Measurements from ENCODE around the gene RAD51B.

RAD51B gene

DNA sequence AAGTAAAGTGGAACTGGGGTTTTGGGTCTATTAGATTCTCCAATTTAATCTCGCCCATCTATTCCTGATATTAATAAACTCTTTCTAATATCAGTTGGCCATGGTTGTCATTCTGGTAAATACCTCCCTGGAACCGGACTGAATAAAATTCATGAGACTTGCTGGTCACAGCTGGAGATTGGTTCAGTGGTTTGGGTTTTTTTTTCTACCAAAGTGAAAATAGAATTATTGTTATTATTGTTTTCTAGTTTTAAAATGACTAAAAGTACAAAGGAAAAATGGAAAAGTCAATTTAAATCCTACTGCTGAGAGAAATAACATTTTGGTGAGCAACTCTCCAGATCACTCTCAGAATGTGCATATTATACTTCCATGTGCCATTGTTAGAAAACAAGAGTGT, 535.8 kb downstream of the RAD51B start:
- H3K27me3 ChIP-seq (ENCODE audit: insufficient read depth, insufficient read length), result no peaks in the 10 kb centered on the region
- H3K9ac ChIP-seq (ENCODE audit: insufficient read length, low read depth), result no peak overlapping the region
- H3K36me3 ChIP-seq (ENCODE audit: insufficient read depth, insufficient read length, low read length), result no peaks in the 10 kb centered on the region
- H3K4me3 ChIP-seq (ENCODE audit: insufficient read length, low read depth), result no peak overlapping the region
- no peaks in the 10 kb centered on the region for H3K9me3 ChIP-seq (ENCODE audit: insufficient read depth, low read length)
- TF ChIP-seq YY1 (IDR thresholded peaks at IDR 0.05; ENCODE audit: insufficient read depth, insufficient read length) (no peak), ZNF274 (IDR thresholded peaks at IDR 0.05; ENCODE audit: low read depth, low read length) (no peak), SUZ12 (IDR thresholded peaks at IDR 0.05; ENCODE audit: extremely low read depth, insufficient read depth, insufficient read length) (no peak)
- H3K4me1 ChIP-seq (ENCODE audit: insufficient read depth, insufficient read length), result no peaks in the 10 kb centered on the region
- DNase-seq (ENCODE audit: low read depth, low spot score), result no peak

DNA sequence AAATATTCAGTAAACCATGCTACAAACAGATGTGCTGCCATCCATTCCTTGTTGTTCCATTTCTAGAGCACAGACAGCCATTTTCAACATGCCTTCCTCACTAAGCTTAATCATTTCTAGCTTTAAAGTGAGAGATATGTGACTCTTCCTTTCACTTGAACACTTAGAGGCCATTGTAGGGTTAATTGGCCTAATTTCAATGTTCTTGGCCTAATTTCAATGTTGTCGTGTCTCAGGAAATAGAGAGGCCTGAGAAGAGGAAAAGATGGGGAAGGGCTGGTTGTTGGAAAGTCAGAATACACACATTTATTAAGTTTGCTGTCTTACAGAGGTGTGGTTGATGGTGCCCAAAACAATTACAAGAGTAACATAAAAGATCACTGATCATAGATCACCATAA, 538.2 kb downstream of the RAD51B start:
- Histone ChIP-seq H3K9me3 (ENCODE audit: insufficient read depth, low read length) (no peaks in the 10 kb centered on the region), H3K36me3 (ENCODE audit: insufficient read depth, insufficient read length, low read length) (no peaks in the 10 kb centered on the region), H3K4me3 (ENCODE audit: insufficient read length, low read depth) (no peak overlapping the region), H3K4me1 (ENCODE audit: insufficient read depth, insufficient read length) (peaks cover 2% of the 10 kb centered on the region), H3K9ac (ENCODE audit: insufficient read length, low read depth) (no peak overlapping the region), H3K27me3 (ENCODE audit: insufficient read depth, insufficient read length) (no peaks in the 10 kb centered on the region)
- no peak for TF ChIP-seq SUZ12 (IDR thresholded peaks at IDR 0.05; ENCODE audit: extremely low read depth, insufficient read depth, insufficient read length)
- no peak for TF ChIP-seq ZNF274 (IDR thresholded peaks at IDR 0.05; ENCODE audit: low read depth, low read length)
- no peak for TF ChIP-seq YY1 (IDR thresholded peaks at IDR 0.05; ENCODE audit: insufficient read depth, insufficient read length)
- DNase-seq (ENCODE audit: low read depth, low spot score), result no peak

- Histone ChIP-seq H3K9ac (ENCODE audit: insufficient read length, low read depth) (no peak overlapping the region), H3K9me3 (ENCODE audit: insufficient read depth, low read length) (no peaks in the 10 kb centered on the region), H3K27me3 (ENCODE audit: insufficient read depth, insufficient read length) (no peaks in the 10 kb centered on the region), H3K4me3 (ENCODE audit: insufficient read length, low read depth) (no peak overlapping the region), H3K36me3 (ENCODE audit: insufficient read depth, insufficient read length, low read length) (no peaks in the 10 kb centered on the region), H3K4me1 (ENCODE audit: insufficient read depth, insufficient read length) (peaks cover 2% of the 10 kb centered on the region)
- no peak for TF ChIP-seq YY1 (IDR thresholded peaks at IDR 0.05; ENCODE audit: insufficient read depth, insufficient read length)
- no peak for TF ChIP-seq ZNF274 (IDR thresholded peaks at IDR 0.05; ENCODE audit: low read depth, low read length)
- TF ChIP-seq SUZ12 (IDR thresholded peaks at IDR 0.05; ENCODE audit: extremely low read depth, insufficient read depth, insufficient read length), result no peak
- DNase-seq (ENCODE audit: low read depth, low spot score), result no peak
These were observed 538.9 kb downstream of the RAD51B start for GRCh38 chr14:68358500-68358899.

DNA sequence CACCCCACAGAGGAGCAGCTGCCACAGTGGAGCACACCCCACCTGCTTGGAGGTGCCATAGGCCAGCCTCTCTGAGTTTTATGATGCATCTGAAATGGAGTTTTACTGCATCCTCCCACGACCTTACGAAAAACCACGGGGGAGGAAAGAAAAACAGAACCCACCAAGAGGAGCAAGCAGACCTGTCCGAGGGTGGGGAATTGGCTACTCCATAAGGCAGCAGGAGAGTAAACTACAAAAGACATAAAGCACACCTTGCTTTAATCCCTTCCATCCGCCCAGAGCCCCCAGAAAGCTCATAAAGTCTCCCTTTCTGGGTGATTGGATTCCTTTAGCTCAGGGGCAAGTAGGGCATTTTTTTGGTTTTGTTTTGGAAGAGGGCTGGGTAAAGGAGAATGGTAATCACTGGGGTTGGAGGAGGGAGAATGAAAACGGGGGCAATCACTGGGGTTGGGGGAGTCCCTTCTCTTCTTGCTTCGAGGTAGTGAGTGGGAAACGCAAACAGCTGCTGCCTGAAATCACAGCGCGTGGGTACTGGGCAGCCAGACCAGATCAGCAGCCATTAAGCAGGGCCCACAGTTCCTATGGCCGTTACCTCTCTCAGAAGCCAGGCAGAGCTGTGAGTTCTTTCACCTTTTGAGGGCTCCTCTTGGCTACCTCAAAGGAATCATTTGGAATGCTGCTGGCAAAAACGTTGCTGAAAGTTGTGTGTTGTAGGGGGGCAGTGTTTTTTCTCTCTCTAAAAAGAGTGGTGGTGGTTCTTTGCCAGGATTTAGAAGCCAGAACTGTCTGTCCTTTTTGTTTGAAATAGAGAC, 539.6 kb downstream of the RAD51B start:
- Histone ChIP-seq H3K36me3 (ENCODE audit: insufficient read depth, insufficient read length, low read length) (no peaks in the 10 kb centered on the region), H3K4me1 (ENCODE audit: insufficient read depth, insufficient read length) (peaks cover 6% of the 10 kb centered on the region), H3K27me3 (ENCODE audit: insufficient read depth, insufficient read length) (no peaks in the 10 kb centered on the region), H3K9me3 (ENCODE audit: insufficient read depth, low read length) (no peaks in the 10 kb centered on the region), H3K4me3 (ENCODE audit: insufficient read length, low read depth) (no peak overlapping the region), H3K9ac (ENCODE audit: insufficient read length, low read depth) (no peak overlapping the region)
- no peak for DNase-seq (ENCODE audit: low read depth, low spot score)
- TF ChIP-seq ZNF274 (IDR thresholded peaks at IDR 0.05; ENCODE audit: low read depth, low read length) (no peak), YY1 (IDR thresholded peaks at IDR 0.05; ENCODE audit: insufficient read depth, insufficient read length) (no peak), SUZ12 (IDR thresholded peaks at IDR 0.05; ENCODE audit: extremely low read depth, insufficient read depth, insufficient read length) (no peak)

GRCh38 chr14:68359837-68360552, 540.4 kb downstream of the RAD51B start:
- no peaks in the 10 kb centered on the region for H3K36me3 ChIP-seq (ENCODE audit: insufficient read depth, insufficient read length, low read length)
- H3K9ac ChIP-seq (ENCODE audit: insufficient read length, low read depth), result no peak overlapping the region
- DNase-seq (ENCODE audit: low read depth, low spot score), result no peak
- H3K4me3 ChIP-seq (ENCODE audit: insufficient read length, low read depth), result no peak overlapping the region
- no peaks in the 10 kb centered on the region for H3K27me3 ChIP-seq (ENCODE audit: insufficient read depth, insufficient read length)
- H3K4me1 ChIP-seq (ENCODE audit: insufficient read depth, insufficient read length), result peaks cover 9% of the 10 kb centered on the region
- no peaks in the 10 kb centered on the region for H3K9me3 ChIP-seq (ENCODE audit: insufficient read depth, low read length)
- TF ChIP-seq ZNF274 (IDR thresholded peaks at IDR 0.05; ENCODE audit: low read depth, low read length), result no peak
- no peak for TF ChIP-seq YY1 (IDR thresholded peaks at IDR 0.05; ENCODE audit: insufficient read depth, insufficient read length)
- no peak for TF ChIP-seq SUZ12 (IDR thresholded peaks at IDR 0.05; ENCODE audit: extremely low read depth, insufficient read depth, insufficient read length)

DNA sequence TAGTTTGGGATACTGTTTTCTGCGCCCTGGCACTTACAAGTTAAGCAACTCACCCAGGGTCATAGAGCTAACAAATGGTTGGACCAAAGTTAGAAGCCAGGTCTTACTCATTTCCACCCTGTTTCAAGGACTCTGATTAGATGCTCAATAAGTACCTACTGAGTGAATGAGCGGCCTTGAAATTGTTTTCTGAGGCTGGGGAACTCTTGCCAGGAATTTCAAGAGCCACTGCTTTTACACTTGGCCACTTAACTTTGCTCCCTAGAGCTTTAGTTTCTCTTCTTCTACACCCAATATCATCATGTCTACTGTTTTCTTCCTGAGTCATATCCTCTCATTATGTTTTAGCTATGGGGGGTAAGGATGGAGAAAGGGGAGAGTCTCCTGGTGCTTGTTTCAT, 541.7 kb downstream of the RAD51B start:
- no peak overlapping the region for H3K9ac ChIP-seq (ENCODE audit: insufficient read length, low read depth)
- H3K27me3 ChIP-seq (ENCODE audit: insufficient read depth, insufficient read length), result no peaks in the 10 kb centered on the region
- H3K36me3 ChIP-seq (ENCODE audit: insufficient read depth, insufficient read length, low read length), result no peaks in the 10 kb centered on the region
- peaks cover 11% of the 10 kb centered on the region for H3K4me1 ChIP-seq (ENCODE audit: insufficient read depth, insufficient read length)
- TF ChIP-seq SUZ12 (IDR thresholded peaks at IDR 0.05; ENCODE audit: extremely low read depth, insufficient read depth, insufficient read length) (no peak), ZNF274 (IDR thresholded peaks at IDR 0.05; ENCODE audit: low read depth, low read length) (no peak), YY1 (IDR thresholded peaks at IDR 0.05; ENCODE audit: insufficient read depth, insufficient read length) (no peak)
- no peak overlapping the region for H3K4me3 ChIP-seq (ENCODE audit: insufficient read length, low read depth)
- no peak for DNase-seq (ENCODE audit: low read depth, low spot score)
- no peaks in the 10 kb centered on the region for H3K9me3 ChIP-seq (ENCODE audit: insufficient read depth, low read length)

GRCh38 chr14:68362846-68363245, 543.3 kb downstream of the RAD51B start:
- Histone ChIP-seq H3K36me3 (ENCODE audit: insufficient read depth, insufficient read length, low read length) (no peaks in the 10 kb centered on the region), H3K4me3 (ENCODE audit: insufficient read length, low read depth) (no peak overlapping the region), H3K27me3 (ENCODE audit: insufficient read depth, insufficient read length) (no peaks in the 10 kb centered on the region), H3K9me3 (ENCODE audit: insufficient read depth, low read length) (no peaks in the 10 kb centered on the region), H3K4me1 (ENCODE audit: insufficient read depth, insufficient read length) (peaks cover 11% of the 10 kb centered on the region), H3K9ac (ENCODE audit: insufficient read length, low read depth) (no peak overlapping the region)
- TF ChIP-seq SUZ12 (IDR thresholded peaks at IDR 0.05; ENCODE audit: extremely low read depth, insufficient read depth, insufficient read length), result no peak
- TF ChIP-seq YY1 (IDR thresholded peaks at IDR 0.05; ENCODE audit: insufficient read depth, insufficient read length), result no peak
- TF ChIP-seq ZNF274 (IDR thresholded peaks at IDR 0.05; ENCODE audit: low read depth, low read length), result no peak
- no peak for DNase-seq (ENCODE audit: low read depth, low spot score)
